RWPE1 (cell line): ENCODE data around the gene TMEM91.

Experiments used
- CTCF ChIA-PET: fragments of 350-600 bp; sonication (Branson Sonifier 250); formaldehyde crosslinking; extraction: SDS; loops from one replicate; lab custom pipeline; 2021; lab: Yijun Ruan, JAX
- POLR2A ChIA-PET: fragments of 400-600 bp; formaldehyde crosslinking; extraction: SDS; loops from one replicate; lab custom pipeline; 2020; ENCODE audit warnings: antibody characterized with exemption; ENCODE audit not compliant: low non-redundant PET; lab: Yijun Ruan, JAX
- DNase-seq: peaks from one replicate; pipeline ENCODE4 v3.0.0; 2012; ENCODE audit warnings: low spot score
- H3K27ac ChIP-seq: fragments of 450-650 bp; 2 replicates; pipeline ENCODE4 v1.5.1; 2017
- TF ChIP-seq, protein P1 (sequence below): fragments of 450-650 bp; conservative IDR thresholded peaks from 2 replicates; pipeline ENCODE4 v1.5.1; 2017; ENCODE audit warnings: low read depth, mild to moderate bottlenecking

TMEM91 gene

DNA sequence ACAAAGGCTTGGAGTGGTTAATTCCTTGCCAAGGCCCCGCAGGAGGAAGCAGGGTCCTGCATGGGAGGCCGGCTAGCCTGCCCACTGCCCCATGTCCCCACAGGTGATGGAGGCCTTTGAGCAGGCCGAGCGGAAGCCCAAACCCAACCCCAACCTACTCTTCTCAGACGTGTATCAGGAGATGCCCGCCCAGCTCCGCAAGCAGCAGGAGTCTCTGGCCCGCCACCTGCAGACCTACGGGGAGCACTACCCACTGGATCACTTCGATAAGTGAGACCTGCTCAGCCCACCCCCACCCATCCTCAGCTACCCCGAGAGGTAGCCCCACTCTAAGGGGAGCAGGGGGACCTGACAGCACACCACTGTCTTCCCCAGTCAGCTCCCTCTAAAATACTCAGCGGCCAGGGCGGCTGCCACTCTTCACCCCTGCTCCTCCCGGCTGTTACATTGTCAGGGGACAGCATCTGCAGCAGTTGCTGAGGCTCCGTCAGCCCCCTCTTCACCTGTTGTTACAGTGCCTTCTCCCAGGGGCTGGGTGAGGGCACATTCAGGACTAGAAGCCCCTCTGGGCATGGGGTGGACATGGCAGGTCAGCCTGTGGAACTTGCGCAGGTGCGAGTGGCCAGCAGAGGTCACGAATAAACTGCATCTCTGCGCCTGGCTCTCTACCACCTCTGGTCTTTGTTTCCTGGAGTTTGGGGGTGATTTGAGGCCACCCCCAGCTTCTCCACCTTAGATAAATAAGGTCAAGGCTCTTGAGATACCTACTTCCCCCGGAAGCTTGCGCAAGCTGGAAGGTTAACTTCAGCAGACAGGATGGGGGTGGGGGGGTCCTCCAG is 48.2 kb downstream of the TMEM91 start:
- TF ChIP-seq, protein P1, sequence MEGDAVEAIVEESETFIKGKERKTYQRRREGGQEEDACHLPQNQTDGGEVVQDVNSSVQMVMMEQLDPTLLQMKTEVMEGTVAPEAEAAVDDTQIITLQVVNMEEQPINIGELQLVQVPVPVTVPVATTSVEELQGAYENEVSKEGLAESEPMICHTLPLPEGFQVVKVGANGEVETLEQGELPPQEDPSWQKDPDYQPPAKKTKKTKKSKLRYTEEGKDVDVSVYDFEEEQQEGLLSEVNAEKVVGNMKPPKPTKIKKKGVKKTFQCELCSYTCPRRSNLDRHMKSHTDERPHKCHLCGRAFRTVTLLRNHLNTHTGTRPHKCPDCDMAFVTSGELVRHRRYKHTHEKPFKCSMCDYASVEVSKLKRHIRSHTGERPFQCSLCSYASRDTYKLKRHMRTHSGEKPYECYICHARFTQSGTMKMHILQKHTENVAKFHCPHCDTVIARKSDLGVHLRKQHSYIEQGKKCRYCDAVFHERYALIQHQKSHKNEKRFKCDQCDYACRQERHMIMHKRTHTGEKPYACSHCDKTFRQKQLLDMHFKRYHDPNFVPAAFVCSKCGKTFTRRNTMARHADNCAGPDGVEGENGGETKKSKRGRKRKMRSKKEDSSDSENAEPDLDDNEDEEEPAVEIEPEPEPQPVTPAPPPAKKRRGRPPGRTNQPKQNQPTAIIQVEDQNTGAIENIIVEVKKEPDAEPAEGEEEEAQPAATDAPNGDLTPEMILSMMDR, result no peak
- POLR2A ChIA-PET, result no interaction called here
- CTCF ChIA-PET, result interaction anchor here (0.6 kb wide), 3 partner anchors 15 to 103 kb away, joined by 3 read pairs; no protein-coding TSS in a partner anchor
- H3K27ac ChIP-seq, result peak overlapping the region; percentile 96
- no peak for DNase-seq

DNA sequence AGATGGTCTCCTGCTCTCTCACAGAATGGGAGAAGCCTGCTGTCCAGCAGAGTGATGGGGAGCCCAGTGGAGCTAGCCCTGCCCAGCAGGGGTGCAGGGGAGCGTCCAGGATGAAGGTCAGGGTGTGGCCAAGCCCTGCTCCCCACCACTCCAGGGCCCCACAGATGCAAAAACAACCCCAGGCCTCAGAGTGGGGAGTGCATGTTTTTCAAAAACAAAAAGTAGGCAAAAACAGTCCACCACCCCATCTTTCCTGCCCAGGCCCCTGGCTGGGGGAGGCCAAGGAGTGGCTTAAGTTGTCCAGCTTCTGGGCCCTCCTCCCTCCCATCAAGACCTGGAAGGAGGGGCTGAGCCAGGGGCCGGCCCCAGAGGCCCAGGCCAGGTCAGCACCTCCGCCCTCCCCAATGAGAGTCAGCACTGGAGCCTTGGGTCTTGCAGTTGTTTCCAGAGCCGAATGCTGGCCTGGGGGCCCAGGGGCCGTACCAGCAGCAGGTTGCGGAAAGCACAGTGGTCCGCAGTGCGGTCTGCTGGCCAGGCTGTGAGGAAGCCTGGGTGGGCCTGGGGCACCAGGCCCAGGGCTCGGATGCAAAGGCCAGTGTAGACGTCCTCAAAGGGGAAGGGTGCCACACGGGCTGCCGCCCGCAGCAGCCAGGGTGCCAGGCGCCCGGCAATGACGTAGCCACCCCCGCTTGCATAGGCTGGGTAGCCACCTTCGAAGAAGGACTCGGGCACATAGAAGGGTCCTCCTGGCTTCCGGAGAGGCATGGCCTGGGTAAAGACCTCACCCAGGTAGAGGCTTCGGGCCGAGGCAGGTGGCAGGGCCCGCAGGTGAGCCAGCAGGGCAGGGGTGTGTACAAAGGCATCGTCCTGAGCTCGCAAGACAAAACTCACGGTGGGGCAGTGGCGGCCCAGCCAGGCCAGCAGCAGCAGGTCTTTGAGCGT is 49.1 kb downstream of the TMEM91 start:
- H3K27ac ChIP-seq, result peak overlapping the region; percentile 96
- no peak for DNase-seq
- ChIA-PET POLR2A (no interaction called here), CTCF (no interaction called here)
- TF ChIP-seq, protein P1, result no peak

DNA sequence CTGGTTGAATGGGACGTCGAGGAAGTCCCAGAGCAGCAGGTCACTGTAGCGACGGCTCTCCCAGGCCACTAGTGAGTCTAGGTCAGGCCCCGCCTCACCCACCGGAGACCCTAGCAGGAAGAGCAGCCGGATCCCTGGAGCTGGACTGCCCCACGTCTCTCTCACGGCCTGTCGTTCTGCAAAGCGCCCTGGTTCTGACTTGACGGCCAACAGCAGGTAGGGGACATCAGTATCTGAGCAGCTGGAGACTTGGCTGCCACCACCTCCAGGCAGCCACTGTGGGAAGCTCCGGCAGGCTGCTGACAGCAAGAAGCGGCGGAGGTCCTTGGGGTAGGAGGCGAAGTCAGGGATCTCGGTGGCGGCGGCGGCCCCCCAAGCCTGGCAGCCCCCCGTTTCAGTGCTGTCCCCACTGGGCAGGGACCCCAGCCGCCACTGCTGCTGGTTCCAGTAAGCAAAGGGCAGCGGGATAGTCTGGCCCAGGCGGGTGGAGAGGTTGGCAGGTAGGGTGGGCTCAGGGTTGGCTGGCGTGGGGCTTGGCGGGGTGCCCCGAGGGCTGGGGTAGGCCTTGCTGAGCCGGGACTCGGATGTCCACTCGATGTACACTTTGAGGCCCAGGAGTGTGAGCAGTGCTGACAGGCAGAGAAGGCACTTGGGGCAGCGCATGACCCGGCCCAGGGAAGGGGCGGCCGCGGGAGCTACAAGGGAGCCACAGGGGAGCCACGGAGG is 49.9 kb downstream of the TMEM91 start:
- POLR2A ChIA-PET, result interaction anchor here (0.8 to 1.7 kb wide), 2 partner anchors 9 to 13 kb away, joined by 5 to 10 read pairs; partner anchors contain the start of gene DMAC2
- H3K27ac ChIP-seq, result peak overlapping the region; percentile 96
- TF ChIP-seq, protein P1, result no peak
- CTCF ChIA-PET, result no interaction called here
- no peak for DNase-seq

DNA sequence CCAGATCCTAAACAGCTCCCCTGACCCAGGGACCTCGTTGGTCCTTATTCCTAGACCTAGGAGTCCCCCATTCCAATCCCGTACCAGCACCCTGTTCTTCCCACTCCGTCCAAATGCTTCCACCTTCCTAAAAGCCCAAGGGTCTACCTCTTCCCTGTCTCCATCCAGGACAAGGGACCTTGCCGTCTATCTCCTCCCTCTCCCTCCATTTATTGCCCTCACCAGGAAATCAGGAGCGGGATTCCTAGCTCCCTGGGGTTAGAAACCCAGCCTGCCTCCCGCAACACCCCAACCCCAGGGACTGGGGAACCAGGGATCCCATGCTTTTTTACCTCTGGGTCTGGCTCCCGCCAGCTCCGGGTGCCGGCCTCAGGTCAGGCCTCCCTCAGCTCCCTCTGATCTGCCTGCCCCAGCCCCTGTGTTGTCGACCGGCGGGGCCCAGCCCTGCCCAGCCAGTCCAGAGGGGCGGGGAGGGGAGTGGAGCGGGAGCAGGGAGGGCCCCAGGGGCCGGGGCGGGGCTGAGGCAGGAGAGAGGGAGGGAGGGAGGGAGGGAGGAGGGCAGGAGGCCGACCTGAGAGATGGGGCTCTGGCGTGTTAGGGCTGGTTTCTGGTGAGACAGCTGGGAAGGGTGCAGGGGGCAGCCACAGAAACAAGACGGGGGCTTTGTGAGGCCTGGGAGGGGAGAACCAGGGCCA is 50.8 kb downstream of the TMEM91 start, which contains the start of gene B3GNT8:
TSS of gene B3GNT8 (minus strand) at position 423 of the 695 bp plus-strand sequence. CDS start 596 bp downstream, outside the sequence.
- POLR2A ChIA-PET, result interaction anchor here (0.8 to 1.7 kb wide), 2 partner anchors 8 to 12 kb away, joined by 5 to 10 read pairs; partner anchors contain the start of gene DMAC2
- peak; percentile 88 for DNase-seq
- H3K27ac ChIP-seq, result peak within 1 kb of the TSS; percentile 96
- CTCF ChIA-PET, result interaction anchor here (0.9 kb wide), 1 partner anchor 136 kb away, joined by 3 read pairs; no protein-coding TSS in a partner anchor
- TF ChIP-seq, protein P1, result no peak

DNA sequence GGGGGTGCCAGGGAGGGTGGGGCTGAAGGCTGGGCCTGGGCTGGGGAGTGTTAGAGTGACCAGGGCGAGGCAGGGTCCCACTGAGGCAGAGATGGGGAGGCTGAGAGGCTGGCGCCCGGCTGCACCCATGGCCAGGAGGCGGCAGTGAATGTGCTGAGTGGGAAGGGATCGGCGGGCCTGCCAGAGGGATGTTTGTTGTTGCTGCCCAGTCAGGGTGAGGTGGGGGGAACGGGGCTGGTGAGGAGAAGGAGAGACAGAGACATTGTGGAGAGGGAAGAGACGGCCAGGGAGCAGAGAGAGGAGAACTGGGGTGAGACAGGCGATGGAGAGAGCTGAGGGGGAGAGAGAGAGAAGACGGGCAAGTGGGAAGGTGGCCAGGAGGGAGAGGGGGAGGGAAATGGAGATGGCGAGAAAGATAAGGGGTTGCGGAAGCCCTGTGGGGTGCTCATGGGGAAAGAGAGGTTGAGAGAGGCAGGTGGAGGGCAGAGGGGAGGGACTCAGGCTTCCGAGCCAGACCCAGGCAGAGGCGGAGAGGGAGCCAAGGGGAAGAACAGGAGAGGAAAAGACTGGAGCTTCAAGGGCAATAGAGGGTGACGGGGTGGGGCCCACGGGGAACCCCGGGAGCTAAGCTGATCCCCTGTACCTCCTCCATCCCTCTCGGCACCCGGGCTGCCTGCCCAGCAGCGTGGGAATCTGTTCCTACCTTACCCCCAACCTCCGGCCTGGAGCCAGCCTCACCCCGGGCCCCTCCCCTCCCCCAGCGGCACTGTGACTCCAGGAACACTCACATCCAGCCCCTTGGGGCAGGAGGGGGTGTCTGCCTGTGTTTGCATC is 51.5 kb downstream of the TMEM91 start:
- TF ChIP-seq, protein P1, result peak; percentile 14; the same call in 1 of the 2 replicates
- CTCF ChIA-PET, result interaction anchor here (0.6 to 0.9 kb wide), 2 partner anchors 63 to 135 kb away, joined by 3 read pairs; partner anchors contain the start of gene B9D2
- peak overlapping the region; percentile 96 for H3K27ac ChIP-seq
- POLR2A ChIA-PET, result interaction anchor here (1.7 kb wide), 1 partner anchor 12 kb away, joined by 5 read pairs; the partner anchor contains the start of gene DMAC2
- peak; percentile 27 for DNase-seq
